Measurements from ENCODE around the gene REELD1.

REELD1 gene

DNA sequence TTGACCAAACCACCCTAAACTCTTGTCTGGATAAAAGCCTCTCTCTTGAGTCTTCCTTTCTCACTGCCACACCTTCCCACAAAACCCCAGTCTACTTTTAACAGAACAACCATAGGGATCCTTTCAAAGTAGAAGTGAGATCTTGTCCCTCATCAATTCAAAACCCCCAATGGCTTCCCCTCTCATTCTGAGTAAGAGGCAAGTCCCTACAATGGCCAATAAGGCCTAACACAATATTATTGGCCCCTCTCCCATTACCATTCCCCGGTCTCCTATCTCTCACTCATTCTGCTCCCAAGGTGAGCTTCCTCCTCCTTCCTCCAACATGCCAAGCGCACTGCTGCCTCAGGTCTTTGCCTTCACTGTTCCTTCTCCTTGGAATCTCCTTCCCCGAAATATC lies 57.1 kb downstream of the REELD1 start:
- DNase-seq, result no peak

- DNase-seq, result no peak
These were observed 59.0 kb downstream of the REELD1 start for GRCh38 chr4:146273204-146273901.

DNA sequence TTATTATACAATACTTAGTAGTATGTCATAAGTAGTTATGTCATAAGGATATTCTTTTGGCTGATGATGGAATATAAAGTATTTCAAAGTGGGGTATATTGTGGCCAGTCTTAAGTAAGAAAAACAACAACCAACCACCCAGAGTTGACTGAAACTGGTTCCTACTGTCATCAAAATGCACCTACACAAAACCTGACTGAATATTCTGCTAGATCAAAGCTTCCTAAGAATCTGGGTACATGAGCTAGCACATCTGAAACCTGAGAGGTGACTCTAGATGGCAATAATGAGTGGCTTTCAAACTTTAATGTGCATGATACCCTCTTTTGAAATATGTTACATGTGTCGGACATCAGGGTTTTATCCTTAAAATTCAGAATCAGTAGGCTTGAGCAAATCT lies 60.4 kb downstream of the REELD1 start:
- DNase-seq, result no peak

DNA sequence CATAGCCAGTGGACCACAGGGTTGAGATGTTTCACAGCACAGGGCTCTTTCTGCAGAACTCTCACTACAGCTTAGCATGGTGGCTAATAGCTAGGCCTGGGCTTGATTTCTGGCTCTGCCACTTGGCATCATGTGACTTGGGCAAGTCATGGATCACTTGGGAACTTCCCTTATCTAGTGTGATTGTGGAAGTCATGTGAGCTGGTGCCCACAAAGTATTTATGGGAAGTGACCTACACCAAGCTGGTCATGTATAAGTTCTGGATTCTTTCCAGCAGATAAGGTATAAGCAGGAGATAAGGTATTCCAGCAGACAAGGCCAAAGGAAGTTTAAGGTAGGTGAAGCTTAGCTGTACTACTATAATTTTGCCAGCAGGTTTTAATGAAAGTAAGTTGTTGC lies 61.0 kb downstream of the REELD1 start:
- DNase-seq, result no peak

- DNase-seq, result no peak
These were observed 64.6 kb downstream of the REELD1 start for GRCh38 chr4:146278986-146279385.

Data from activated naive CD4-positive, alpha-beta T cell (primary cell).